Lower leg skin (tissue), 4 donors: ENCODE measurements around the gene OLIG3. TPM values are rescaled to one million over a fixed set of nuclear protein-coding genes. Genes with fewer than 3 reads are reported as not detected.

Experiments used
- DNase-seq, 2 donors: peaks; one replicate each; pipeline ENCODE4 v3.0.0-alpha.2; 2019; ENCODE audit warnings: low spot score in 2 of 2
- H3K4me3 ChIP-seq: fragments of 200-600 bp; sonication (generic); 2 replicates; pipeline ENCODE4 v1.5.1; 2017; ENCODE audit warnings: mild to moderate bottlenecking, low read depth; ENCODE audit not compliant: poor library complexity, severe bottlenecking
- POLR2A ChIP-seq, 2 donors: fragments of 450-650 bp; IDR thresholded peaks; one replicate each; pipeline ENCODE4 v1.6.1; 2016 to 2017; ENCODE audit warnings: antibody characterized with exemption in 2 of 2, mild to moderate bottlenecking in 1 of 2, moderate library complexity in 1 of 2
- WGBS, 2 donors: methylation state at CpG; one replicate each; pipeline ENCODE4 v1.1.5; 2018; 5-methylcytosine and 5-hydroxymethylcytosine counted together
- intact Hi-C: fragments of 100-400 bp; cut with DNase I; formaldehyde crosslinking; loops from one replicate; pipeline ENCODE4 v1.15.0; 2023; ENCODE audit warnings: low total_unique reads
- total RNA-seq, 4 donors: library from RNA; depleted of rRNA; stranded (reverse); fragments of >200 nt; gene quantifications; one replicate each; pipeline ENCODE4 v1.1.0, GENCODE V29; 2016
- TF ChIP-seq, protein P1 (sequence below), 3 donors: fragments of 450-650 bp; IDR thresholded peaks; one replicate each; pipeline ENCODE4 v1.5.1; 2016; ENCODE audit warnings: antibody characterized with exemption in 3 of 3, mild to moderate bottlenecking in 3 of 3, moderate library complexity in 2 of 3

Gene OLIG3
- total RNA-seq, 4 donors from 2014 or later = 0.10 TPM; not detected in 3

DNA sequence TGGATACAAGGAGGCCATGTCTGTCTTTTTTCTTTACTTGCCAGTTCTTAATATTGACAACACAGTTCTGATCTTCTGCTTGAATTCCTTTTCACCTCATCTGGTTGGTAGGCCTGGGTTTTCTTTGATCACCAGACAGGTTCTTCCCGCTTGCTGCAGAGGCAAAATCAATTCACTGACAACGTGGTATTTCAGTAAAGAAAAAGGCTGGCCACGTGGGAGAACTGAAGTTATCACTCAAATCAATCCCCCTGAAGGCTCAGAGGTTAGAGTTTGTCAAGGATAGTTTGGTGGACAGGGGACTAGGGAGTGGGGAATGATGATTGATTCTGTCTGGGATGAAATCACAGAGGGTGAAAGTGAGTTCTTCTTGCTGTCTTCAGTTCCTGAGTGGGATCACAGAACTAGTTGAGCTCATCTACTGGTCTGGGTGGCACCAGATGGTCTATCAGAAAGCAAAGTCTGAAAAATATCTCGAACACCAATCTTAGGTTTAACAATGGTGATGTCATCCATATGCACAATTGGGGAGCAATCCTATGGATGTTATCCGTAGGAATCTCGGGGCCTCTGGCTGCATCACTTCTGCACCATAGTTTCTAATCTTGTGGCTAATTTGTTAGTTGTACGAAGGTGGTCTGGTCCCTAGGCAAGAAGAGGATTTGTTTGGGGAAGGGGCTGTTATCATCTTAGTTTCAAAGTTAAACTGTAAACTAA, 37.3 kb upstream of the OLIG3 start:
- DNase-seq = no peak
- intact Hi-C loops = no loop called here
- 83 to 85% methylated on average over 7 of the region's 7 CpGs for WGBS, 2 donors

DNA sequence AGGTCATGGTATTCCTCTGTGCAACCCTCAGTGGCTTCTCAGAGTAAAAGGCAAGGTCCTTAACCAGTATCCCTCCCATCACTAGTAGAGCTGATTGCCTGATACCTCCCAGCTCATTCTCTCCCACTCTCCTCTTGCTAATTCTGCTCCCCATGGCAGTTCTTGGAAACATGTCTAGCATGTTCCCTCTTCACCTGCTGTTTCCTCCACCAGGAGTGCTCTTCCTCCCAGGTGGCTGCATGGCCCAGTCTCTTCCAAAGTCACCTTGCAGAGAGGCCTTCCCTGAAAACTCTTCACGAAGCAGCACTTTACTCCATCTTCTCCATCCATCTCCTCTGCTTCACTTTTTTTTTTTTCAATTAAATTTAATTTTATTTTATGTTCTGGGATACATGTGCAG, 36.2 kb upstream of the OLIG3 start:
- WGBS, 2 donors = 71 to 83% methylated on average over 1 of the region's 1 CpG
- intact Hi-C loops = no loop called here
- TF ChIP-seq, protein P1, sequence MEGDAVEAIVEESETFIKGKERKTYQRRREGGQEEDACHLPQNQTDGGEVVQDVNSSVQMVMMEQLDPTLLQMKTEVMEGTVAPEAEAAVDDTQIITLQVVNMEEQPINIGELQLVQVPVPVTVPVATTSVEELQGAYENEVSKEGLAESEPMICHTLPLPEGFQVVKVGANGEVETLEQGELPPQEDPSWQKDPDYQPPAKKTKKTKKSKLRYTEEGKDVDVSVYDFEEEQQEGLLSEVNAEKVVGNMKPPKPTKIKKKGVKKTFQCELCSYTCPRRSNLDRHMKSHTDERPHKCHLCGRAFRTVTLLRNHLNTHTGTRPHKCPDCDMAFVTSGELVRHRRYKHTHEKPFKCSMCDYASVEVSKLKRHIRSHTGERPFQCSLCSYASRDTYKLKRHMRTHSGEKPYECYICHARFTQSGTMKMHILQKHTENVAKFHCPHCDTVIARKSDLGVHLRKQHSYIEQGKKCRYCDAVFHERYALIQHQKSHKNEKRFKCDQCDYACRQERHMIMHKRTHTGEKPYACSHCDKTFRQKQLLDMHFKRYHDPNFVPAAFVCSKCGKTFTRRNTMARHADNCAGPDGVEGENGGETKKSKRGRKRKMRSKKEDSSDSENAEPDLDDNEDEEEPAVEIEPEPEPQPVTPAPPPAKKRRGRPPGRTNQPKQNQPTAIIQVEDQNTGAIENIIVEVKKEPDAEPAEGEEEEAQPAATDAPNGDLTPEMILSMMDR (IDR thresholded peaks at IDR 0.05) = no peak
- TF ChIP-seq POLR2A (IDR thresholded peaks at IDR 0.05) = no peak
- H3K4me3 ChIP-seq = no peak overlapping the region
- DNase-seq = no peak

More for the DNA sequence above, 37.3 kb upstream of the OLIG3 start:
- TF ChIP-seq, protein P1 (IDR thresholded peaks at IDR 0.05) = no peak
- no peak for TF ChIP-seq POLR2A (IDR thresholded peaks at IDR 0.05)
- no peak overlapping the region for H3K4me3 ChIP-seq

DNA sequence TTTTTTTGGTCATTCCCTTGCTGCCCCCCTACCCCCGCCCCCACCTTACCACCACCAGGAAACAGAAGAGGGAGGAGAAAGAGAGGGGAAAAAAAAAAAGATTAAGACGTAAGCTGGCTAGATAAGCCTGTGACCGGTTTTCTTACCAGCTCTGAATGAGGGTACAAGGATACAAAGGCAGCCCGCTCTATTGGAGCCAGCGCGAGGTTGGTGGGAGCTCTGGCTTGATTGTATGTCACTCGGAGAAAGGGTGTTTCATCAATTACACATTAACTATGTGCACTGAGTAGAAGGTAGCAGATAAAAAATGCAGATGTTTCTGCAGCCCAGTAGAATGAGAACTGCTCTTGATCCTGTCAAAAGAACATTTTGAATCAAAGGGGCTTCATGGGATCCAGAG, 28.6 kb upstream of the OLIG3 start:
- no peak for DNase-seq
- intact Hi-C loops = no loop called here
- TF ChIP-seq, protein P1 (IDR thresholded peaks at IDR 0.05) = no peak
- TF ChIP-seq POLR2A (IDR thresholded peaks at IDR 0.05) = no peak
- no peak overlapping the region for H3K4me3 ChIP-seq
- 61 to 67% methylated on average over 7 of the region's 7 CpGs for WGBS, 2 donors

DNA sequence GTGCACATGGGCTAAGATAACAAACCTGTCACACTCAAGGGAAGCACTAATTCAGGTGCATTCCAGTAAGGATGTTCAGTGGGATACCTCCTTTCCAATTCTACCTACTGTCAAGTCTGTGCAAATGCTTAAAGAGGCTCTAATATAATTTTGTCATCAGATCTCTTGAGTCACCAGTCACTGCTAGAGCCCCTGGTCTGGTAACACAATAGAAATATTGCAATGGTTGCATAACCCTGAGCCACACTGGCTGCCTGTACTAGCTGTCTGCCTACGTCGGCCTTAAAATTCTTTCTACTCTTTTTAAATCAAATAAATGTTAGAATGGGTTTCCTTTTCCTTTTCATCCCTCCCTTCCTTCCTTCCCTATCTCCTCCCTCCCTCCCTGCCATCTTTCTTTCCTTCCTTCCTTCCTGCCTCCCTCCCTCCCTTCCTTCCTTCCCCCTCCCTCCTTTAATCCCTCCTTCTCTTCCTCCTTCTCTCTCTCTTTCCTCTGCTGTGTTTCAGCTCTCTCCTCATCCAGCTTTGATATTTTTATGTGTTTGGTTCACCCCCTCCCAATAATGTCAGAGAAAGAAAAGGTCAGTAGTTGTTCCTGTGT, 28.1 kb upstream of the OLIG3 start:
- no peak for DNase-seq
- intact Hi-C loops = no loop called here
- no peak overlapping the region for H3K4me3 ChIP-seq
- TF ChIP-seq, protein P1 (IDR thresholded peaks at IDR 0.05) = no peak
- WGBS, 2 donors = 75% methylated on average over 2 of the region's 2 CpGs

DNA sequence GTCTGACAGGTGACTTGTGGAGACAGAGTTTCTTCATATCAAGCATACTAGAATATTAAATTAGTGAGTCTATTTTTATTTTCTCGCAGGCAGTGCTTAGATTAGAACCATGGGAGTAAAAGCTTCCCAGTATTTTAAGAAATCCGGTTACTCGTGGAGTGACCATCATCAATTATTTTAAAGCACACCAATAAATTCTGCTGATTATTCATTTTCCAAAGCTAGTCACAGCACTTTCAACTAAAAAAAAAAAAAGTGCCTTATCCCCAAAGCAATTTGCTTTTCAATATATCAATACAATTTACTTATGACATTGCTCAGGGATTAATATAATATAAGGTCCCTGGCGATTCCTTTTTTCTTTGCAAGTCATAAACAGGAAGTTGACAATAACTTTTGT, 26.3 kb upstream of the OLIG3 start:
- DNase-seq = no peak
- no peak for TF ChIP-seq POLR2A (IDR thresholded peaks at IDR 0.05)
- TF ChIP-seq, protein P1 (IDR thresholded peaks at IDR 0.05) = no peak
- WGBS, 2 donors = 85 to 88% methylated on average over 4 of the region's 4 CpGs
- no peak overlapping the region for H3K4me3 ChIP-seq
- intact Hi-C loops = no loop called here
